Dermis blood vessel endothelial cell (primary cell): ENCODE results near the gene ZNF396. TPM values are rescaled to one million over a fixed set of nuclear protein-coding genes. Genes with fewer than 3 reads are reported as not detected.

Source experiments
- DNase-seq: peaks from one replicate; pipeline ENCODE4 v3.0.0; 2010
- total RNA-seq: library from RNA; depleted of rRNA; stranded (reverse); fragments of >200 nt; gene quantifications from 2 replicates; pipeline ENCODE4 v1.2.3, GENCODE V29; 2014

Gene ZNF396
- total RNA-seq, result 0.51 and 0.79 TPM in 2 replicates

DNA sequence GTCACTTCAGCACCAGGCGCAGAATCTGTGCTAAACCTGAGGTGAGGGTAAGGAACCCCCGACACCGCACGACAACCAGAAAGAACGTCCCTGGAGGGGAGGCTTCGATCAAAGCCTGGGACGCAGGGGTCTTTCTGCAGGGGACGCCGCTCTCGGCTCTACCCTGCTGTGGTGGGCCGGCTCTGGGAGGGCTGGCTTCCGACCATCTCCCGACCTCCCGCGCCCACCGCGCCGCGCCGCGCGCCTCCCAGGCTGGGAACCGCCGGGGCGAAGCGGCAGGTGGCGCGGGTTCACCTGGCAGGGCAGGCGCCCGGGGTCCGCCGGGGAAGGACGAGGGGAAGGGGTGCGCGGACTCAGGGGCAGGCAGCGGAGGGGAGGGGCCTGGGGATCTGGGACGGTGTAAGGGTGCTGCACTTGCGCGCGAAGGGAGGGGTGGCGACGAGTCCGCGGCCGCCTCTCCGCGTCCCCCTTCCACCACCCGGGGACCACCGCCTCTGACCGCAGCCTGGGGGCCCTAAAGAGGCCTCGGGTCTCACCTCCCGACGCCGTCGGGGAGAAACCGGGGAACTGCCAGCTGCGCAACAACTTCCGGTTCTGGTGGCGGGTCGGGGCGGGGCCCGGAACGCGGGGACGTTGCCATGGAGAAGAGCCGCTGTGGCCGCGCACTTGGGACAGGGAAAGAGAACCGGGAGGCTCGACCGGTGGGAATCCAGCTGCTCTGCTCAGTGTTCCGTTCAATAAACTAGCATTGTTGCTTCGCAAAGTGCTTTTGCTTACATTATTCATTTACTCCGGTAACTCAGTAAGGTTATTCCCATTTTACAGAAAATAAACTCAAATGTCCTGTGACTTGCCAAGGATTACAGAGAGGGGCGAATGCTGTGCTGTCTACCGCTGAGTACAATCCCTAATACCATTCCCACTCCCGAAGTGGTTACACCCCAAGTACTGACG is at the start of gene ZNF396:
Gene ZNF396, minus strand, starts transcription at position 596 of the 954 bp plus-strand sequence. CDS start 3,045 bp downstream, outside the sequence.
- peak; percentile 51 for DNase-seq

DNA sequence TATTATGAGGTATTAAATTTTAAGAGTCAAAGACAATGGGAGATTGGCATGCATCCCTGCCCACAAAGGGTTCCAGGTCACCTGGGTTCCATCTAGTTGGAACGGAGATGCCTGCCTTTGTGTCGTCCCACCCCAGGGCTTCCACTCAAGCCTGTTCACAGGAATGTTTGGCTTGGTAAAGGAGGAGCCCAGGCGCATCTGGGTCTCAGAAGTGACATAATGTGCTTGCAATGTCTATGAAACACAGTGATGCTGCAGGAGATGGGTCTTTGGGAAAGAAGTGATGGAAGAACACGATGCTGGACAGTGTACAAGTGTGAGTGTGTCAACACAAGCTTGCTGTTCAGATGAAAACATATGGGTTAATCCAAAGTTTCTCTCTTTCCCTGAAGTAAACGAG is 49.6 kb upstream of the ZNF396 start:
- no peak for DNase-seq

DNA sequence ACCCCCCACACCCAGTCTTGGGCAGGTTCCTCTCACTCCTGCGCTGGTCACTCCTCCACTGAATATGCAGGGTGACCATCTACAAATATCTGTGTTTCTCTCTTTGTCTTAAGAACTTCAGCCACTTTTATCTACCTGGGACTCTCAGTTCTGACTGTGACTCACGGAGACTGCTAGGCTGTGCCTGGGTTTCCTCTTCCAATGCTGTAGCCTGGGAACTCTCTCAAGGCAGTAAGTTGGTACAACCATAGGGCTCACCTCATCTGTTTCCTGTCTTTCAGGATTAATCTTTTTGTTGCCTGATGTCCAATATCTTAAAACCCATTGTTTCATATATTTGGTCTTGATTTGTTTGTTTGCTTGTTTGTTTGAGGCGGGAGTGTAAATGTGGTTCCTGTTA is 47.2 kb upstream of the ZNF396 start:
- peak; percentile 79 for DNase-seq

DNA sequence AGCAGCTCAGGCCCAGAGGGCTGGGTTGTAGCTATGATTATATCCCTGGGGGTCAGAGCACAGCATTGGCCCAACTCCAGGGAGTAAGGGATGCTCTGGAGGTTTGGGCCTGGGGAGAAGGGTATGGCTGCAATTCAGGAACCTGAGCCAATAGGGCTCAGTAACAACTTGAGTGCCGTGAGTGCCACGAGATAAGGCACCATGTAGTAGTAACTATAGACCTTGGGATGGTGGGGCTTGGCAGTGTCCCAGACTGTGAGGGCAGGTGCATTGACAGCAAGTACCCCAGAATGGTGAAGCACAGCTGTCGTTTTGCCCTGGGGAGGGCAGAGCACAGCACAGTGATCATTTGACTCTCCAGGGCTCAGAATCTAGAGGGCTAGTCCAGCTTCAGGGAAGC is 45.1 kb upstream of the ZNF396 start:
- no peak for DNase-seq

DNA sequence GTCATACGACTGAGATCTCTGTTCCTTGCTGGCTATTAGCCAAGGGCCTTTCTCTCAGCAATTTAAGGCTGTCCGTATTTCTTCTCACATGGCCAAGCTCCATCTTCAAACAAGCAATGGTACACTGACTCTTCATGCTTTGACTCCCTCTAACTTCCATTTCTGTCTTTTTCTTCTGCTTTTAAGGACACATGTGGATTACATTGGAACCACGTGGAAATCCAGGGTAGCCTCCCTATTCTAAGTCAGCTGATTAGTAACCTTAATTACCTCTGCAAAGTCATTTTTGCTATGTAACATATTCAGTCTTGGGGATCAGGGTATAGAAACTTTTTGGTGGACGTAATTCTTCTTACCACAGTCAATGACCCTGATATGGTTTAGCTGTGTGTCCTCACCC is 41.5 kb upstream of the ZNF396 start:
- no peak for DNase-seq

DNA sequence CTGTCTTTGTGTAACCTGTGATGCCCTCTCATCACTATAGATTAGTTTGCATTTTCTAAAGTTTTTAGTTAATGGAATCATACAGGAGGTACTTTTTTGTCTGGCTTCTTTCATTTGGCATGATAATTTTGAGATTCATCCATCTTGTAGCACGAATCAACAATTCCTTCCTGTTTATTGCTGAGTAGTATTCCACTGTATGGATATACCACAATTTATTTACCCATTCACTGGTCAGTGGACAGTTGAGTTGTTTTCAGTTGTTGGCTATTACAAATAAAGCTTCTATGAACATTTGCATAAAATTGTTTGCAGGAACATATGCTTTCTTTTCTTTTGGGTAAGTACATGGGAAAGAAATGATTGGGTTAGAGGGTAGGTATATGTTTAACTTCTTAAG is 40.1 kb upstream of the ZNF396 start:
- DNase-seq, result no peak

DNA sequence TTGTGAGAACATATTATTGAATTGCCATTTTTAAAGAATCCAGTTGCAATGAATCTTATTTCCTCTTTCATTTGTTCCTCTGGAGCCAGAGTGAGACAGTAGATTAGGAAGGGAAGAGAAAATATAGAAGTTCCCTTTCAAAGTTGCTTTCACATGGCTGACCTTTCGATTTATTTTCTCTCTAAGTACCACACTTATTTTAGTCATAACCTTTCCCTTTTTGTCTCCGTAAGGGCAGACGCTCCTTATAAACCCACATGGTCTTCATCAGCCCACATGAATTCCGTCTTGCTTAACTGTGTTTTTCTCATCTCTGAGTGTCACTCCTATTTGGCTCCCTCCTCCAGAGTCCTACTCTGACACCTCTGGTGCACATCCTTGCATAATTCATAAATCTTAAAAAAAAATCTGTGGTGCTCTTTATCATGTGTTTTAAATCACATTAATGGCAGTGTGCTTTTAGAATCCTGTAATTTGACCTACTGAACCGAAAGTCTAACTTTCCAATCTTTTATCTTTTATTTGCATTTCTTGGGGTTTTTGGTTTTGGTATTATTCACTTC is 38.5 kb upstream of the ZNF396 start:
- no peak for DNase-seq

DNA sequence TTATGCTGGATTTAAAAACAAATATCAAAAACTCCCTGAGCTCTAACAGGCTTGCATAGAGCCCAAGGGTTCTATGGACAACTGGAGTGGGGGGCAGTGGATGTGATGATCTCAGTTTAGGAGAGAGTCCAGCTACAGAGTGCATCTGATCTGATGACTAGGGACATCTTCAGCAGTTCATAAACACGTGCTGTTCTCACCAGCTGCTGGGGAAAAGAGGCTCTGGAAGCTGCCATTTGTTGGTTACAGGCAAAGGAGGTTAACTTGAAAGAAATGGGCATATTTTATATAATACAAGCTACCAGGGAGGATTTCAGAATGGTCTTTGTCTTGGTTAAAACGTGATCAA is 36.0 kb upstream of the ZNF396 start:
- DNase-seq, result no peak

DNA sequence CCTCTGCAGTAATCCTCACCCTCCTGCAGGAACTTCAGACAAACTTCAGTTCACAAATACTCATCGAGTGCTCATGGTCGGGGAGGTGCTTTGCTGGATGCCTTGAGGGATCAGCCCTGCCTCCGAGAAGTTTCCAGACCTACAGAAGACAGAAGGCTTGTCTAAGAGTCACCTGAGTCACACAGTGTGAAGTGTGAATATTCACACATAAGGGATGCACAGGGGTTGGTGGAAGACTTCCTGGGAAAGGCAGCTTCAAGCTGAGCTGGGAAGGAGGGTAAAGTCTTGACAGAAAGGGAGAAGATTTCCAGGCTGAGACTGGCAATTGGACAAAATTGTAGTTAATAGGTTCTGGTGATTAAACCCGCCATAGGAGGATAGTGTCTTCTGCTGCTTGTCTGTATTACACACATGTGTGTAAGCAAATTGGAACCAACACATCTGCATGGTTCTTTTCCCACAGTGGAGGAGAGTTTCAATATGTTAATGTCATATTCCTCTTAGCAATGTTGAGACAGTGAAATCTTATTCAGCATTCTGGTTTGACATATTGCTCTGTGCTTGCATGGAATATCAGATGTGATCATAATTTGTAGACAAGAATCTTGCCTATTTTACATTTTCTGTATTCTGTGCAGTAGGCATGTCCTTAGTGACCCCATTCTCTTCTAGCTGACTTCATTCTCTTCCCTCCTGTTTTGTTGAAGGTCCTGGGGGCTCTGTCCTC is 34.7 kb upstream of the ZNF396 start:
- no peak for DNase-seq

DNA sequence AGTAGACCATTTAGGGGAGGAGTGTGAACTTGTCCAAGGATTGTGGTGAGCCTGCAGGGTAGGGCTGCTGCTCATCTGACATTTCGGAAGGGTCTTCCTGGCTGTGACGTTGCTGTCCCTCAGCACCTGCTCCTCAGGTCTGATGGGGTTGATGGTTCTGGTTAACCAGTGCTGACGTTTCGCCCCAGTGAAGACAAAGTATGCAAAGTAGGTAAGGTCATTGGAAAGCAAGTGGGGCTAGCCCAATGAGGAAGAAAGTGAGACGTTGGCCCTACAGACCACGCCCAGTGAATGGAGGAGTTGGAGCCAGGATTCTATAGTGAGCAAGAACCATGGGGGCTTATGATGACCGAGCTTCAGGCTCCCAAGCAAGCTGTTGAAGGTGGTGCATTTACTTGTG is 33.4 kb upstream of the ZNF396 start:
- DNase-seq, result no peak

DNA sequence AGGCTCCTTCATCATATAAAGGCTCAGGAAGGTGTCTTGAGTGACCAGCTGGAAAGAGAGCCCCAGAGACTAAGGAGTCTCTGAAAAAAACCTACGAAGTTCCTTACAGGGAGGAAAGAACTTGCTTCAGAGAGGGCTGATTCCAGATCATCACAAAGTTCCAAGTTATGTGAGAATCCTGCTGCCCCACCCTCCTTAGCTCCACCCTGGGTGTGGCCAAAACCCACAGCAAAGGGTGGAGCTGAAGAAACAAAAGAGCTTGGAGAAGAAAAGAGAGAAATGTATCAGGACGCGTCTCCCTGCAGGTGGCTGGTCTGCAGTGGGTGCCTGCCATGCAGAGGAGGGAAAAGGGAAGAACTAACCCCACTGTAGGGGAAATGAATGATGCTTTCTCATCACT is 32.8 kb upstream of the ZNF396 start:
- DNase-seq, result no peak

DNA sequence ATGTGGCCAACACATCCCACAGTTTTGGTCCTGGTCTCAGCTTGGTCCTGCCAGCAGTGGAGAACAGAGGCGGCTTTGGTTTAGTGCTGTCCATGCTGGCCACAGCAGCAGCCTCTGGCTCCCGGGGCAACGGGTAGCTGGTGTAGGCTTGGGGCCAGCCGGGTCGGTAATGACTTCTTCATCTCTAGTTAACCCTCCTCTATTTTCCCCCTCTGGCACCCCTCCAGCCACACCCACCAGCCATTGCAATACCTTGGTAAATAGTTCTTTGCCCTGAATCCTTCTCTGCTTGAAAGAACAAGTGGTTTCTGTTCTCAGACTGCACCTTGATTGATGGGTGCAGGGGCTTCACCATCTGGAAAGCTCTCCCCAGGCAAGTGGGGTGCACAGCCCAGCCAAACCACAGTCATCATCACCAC is 31.7 kb upstream of the ZNF396 start:
- no peak for DNase-seq

DNA sequence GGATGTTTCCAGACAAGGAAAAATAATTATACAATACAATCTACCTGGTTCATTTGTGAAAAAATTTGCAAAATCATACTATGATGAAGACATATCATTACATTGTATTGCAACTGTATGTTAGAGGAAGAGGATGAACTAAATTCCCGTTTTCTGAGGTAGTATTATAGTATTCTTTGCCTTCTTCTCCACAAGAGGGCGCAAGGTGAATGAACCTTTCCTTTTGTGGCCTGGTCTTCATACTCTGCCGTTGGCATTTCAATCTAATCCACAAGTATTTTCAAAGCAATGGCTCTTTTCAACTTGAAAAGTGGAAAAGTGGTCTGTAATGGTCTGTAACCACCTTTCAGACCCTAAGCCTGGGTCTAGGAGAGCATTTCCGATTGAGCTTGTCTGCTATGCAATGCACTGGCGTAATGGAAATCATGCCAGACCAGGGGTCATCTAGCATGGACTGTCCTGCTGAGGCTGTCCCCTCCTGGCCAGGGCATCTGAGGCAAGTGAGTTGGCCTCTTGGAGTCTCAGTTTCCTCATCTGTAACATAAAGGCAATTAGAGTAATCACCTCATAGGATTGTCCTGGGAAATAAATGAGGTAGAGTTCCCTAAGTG is 30.8 kb upstream of the ZNF396 start:
- peak; percentile 87 for DNase-seq

DNA sequence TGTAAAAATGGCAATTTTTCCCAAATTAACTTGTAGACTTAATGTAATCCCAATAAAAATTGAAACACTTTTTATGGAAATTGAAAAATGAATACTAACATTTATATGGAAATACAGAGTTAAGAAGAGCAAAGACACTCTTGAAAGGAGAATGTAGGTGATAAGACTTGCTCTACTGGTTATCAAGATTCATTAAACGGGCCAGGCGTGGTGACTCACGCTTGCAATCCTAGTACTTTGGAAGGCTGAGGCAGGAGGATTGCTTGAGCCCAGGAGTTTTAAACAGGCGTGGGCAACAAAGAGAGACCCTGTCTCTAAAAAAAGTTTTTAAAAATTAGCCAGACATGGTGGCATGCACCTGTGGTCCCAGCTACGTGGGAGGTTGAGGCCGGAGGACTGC is 29.5 kb upstream of the ZNF396 start:
- DNase-seq, result no peak

DNA sequence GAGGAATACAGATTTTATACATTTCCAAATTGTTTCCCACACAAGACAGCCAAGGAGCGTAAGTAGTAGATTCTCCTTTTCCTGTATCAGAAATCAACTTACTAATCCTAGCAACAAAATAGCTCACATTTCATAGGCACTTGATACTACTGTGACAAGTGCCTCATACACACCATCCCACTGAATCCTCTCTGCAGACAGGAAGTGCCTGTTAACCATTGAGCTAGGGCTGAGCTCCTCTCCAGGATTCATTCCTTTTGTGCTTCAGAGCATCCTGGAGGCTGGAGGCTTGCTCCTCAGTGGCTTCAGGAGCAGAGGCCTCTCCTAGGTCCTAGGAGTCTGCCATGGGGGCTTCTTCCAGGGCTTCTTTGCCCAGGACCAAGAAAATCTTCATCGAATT is 20.8 kb upstream of the ZNF396 start:
- no peak for DNase-seq

DNA sequence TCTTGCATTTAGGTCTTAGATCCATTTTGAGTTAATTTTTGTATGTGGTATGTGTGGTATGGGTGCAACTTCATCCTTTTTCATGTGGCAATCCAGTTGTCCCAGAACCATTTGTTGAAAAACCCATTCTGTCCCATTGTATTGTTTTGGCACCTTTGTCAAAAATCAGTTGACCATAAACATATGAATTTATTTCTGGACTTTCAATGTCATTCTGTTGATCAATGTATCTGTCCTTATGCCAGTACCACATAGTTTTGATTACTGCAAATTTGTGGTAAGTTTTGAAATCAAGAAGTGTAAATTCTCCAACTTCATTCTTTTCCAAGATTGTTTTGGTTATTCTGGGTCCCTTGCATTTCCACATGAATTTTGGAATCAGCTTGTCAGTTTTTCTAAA is 16.6 kb upstream of the ZNF396 start:
- DNase-seq, result no peak

DNA sequence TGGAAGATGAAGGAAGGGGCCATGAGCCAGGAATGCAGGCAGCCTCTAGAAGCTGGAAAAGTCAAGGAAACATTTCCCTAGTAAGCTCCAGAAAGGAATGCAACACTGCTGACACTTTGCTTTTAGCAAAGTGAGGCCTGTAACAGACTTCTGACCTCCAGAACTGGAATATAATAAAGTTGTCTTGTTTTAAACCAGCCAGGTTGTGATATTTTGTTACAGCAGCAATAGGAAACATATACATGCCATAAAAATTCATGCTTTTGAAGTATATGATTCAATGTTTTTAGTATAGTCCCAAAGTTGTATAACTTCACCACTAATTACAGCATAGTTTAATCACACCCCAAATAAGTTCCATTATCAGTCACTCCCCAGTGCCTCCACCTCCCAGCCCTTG is 15.2 kb upstream of the ZNF396 start:
- DNase-seq, result no peak

DNA sequence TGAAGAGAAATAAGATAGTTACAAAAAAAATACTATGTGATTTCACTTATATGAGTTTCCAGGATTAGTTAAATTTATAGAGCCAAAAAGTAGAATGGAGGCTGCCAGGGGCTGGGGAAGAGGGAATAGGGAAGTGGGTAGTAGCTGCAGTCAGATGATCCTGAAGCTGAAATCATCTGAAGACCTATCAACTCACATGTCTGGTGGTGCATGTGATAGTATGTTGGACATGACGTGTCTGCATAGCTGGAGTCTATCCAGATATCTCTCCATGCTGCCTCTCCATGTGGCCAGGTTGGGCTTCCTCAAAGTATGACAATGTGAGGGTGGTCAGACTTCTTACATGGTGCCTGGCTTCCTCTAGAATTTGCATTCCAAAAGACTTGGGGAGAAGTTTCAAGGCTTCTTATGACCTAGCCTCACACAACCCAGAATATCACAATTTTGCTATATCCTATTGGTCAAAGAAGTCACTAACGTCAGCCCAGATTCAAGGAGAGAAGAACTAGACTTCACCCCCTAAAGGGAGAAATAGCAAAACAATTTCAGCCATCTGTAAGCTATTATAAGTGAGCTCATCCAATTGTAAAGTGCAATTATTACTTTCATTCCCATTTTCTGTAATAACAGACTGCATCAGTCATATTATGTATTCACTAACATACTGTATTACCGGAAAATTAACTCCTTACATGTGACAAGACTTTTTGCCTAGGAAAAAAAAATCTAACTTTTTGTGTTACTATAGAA is 14.0 kb upstream of the ZNF396 start:
- no peak for DNase-seq

DNA sequence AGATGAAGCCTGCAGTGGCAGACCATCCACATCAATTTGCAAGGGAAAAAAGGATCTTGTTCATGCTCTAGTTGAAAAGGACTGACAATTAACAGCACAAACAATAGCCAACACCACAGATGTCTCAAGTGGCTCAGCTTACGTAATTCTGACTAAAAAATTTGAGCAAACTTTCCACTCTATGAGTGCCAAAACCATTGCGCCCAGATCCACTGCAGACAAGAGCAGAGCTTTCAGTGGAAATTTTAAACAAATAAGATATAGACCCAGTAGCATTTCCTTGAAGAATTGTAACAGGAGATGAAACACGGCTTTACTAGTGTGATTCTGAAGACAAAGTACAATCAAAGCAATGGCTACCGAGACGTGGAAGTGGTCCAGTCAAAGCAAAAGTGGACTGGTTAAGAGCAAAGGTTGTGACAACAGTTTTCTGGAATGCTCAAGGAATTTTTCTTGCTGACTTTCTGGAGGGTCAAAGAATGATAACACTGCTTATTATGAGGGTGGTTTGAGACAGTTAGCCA is 12.0 kb upstream of the ZNF396 start:
- DNase-seq, result no peak

DNA sequence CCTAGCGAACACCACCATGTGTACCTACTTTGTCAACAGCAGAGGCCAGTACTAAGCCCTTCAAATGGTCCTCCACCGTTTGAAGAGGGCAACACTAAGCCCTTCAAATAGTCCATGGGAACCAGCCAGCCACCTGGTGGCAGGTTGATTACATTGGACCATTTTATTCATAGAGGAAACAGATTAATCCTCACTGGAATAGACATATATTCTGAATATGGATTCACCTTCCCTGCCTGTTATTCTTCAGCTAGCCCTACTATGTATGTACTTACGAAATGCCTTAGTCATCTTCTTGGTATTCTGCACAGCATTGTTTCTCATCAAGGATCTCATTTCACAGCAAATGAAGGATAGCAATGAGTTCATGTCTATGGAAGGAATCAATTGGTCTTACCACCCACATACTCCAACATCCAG is 10.0 kb upstream of the ZNF396 start:
- DNase-seq, result peak; percentile 37

DNA sequence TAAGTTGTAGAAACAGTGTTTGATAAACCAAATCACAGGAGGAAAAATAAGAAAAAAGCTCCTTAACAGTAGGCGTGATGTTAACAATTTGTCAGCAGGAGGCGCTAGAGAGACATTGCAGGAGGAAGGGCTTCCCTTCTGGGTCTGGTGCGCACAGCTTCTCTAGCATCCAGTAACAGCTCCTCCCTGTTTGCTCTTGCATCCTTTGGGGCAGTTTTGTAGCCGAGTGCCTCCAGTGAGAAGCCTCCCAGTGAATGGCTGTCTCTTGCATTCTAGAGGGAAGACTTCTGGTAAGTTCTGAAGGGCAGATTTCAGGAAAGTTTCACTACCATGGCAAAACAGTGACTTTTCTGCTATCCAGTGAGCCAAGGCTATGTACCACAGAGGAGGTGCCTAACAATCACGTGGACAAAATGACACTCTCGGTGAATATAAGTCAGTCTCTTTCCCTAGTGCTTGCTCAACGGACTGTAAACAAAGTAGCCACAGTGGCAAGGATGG is 9.5 kb upstream of the ZNF396 start:
- DNase-seq, result peak; percentile 94

DNA sequence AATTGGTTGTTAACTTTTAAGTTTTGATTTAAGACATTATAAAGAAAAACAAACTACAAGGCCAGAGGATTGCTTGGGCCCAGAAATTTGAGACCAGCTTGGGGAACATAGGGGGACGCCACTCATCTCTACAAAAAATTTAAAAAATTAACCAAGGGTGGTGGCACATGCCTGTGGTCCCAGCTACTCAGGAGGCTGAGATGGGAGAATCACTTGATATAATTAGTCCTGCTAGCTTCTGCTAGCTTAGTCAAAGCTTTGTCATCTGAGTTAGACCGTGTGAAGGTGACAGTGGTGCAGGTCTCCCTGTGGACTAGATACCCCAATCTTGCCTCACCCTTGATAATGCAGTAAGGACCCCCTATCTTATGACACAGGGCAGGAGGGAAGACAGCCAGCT is 6.0 kb upstream of the ZNF396 start:
- DNase-seq, result no peak
